GM23338 (cell line): ENCODE data around the gene ZNF148. TPM values are rescaled to one million over a fixed set of nuclear protein-coding genes. Genes with fewer than 3 reads are reported as not detected.
A peak's percentile ranks its signal among the peaks of the same experiment; 100 is the strongest.

Source experiments
- ATAC-seq: fragments of 200-7000 bp; cut with Tn5 transposase; 3 replicates; pipeline ENCODE4 v1.9.1; 2020
- DNase-seq: peaks from one replicate; pipeline ENCODE4 v3.0.0-alpha.2; 2015; ENCODE audit warnings: low spot score
- H2AFZ ChIP-seq: fragments of 200-600 bp; sonication (generic); 2 replicates; pipeline ENCODE4 v1.8.0; 2016; ENCODE audit warnings: antibody characterized with exemption, mild to moderate bottlenecking, moderate library complexity
- H3F3A ChIP-seq: fragments of 200-600 bp; sonication (generic); replicated peaks from 2 replicates; pipeline ENCODE4 v1.8.0; 2017; ENCODE audit warnings: antibody characterized with exemption, mixed run types, low read depth
- H3K27ac ChIP-seq: fragments of 200-600 bp; sonication (generic); 2 replicates; pipeline ENCODE4 v1.6.1; 2016; ENCODE audit warnings: low read depth
- H3K27me3 ChIP-seq: fragments of 200-600 bp; sonication (generic); 2 replicates; pipeline ENCODE4 v1.8.0; 2016; ENCODE audit warnings: mild to moderate bottlenecking, mixed run types, moderate library complexity; ENCODE audit not compliant: insufficient read depth
- H3K36me3 ChIP-seq: fragments of 200-600 bp; sonication (generic); 2 replicates; pipeline ENCODE4 v1.8.0; 2016; ENCODE audit warnings: mild to moderate bottlenecking; ENCODE audit not compliant: insufficient read depth
- H3K4me1 ChIP-seq: fragments of 200-600 bp; sonication (generic); 2 replicates; pipeline ENCODE4 v1.8.0; 2016; ENCODE audit warnings: mild to moderate bottlenecking, moderate library complexity; ENCODE audit not compliant: insufficient read depth
- H3K4me2 ChIP-seq: fragments of 200-600 bp; sonication (generic); 2 replicates; pipeline ENCODE4 v1.7.1; 2017; ENCODE audit warnings: mixed run types
- H3K4me3 ChIP-seq: fragments of 200-600 bp; sonication (generic); 2 replicates; pipeline ENCODE4 v1.6.1; 2016; ENCODE audit warnings: mixed run types
- H3K79me2 ChIP-seq: fragments of 200-600 bp; sonication (generic); replicated peaks from 2 replicates; pipeline ENCODE4 v1.8.0; 2017; ENCODE audit warnings: mild to moderate bottlenecking; ENCODE audit not compliant: insufficient read depth
- H3K9me2 ChIP-seq: fragments of 200-600 bp; sonication (generic); 2 replicates; pipeline ENCODE4 v1.8.0; 2017; ENCODE audit not compliant: insufficient read depth
- H4K20me1 ChIP-seq: fragments of 200-600 bp; sonication (generic); replicated peaks from 2 replicates; pipeline ENCODE4 v1.8.0; 2017; ENCODE audit warnings: mild to moderate bottlenecking; ENCODE audit not compliant: insufficient read depth
- H3K27ac Mint-ChIP-seq: 2 replicates; pipeline ENCODE4 v1.8.0; 2020; ENCODE audit warnings: inconsistent platforms, mild to moderate bottlenecking, moderate library complexity, mixed read lengths
- H3K27me3 Mint-ChIP-seq: 3 replicates; pipeline ENCODE4 v1.8.0; 2022; ENCODE audit warnings: low read depth, mild to moderate bottlenecking, moderate library complexity, mixed read lengths, inconsistent platforms; ENCODE audit not compliant: insufficient read depth, poor library complexity
- H3K36me3 Mint-ChIP-seq: 3 replicates; pipeline ENCODE4 v1.8.0; 2021; ENCODE audit warnings: low read depth, mild to moderate bottlenecking, inconsistent platforms, moderate library complexity, mixed read lengths
- H3K4me1 Mint-ChIP-seq: 3 replicates; pipeline ENCODE4 v1.8.0; 2020; ENCODE audit warnings: mild to moderate bottlenecking, inconsistent platforms, mixed read lengths
- H3K4me3 Mint-ChIP-seq: 3 replicates; pipeline ENCODE4 v1.8.0; 2021; ENCODE audit warnings: moderate library complexity, mild to moderate bottlenecking, inconsistent platforms, mixed read lengths
- H3K9me3 Mint-ChIP-seq: 3 replicates; pipeline ENCODE4 v1.8.0; 2020; ENCODE audit warnings: moderate library complexity, mild to moderate bottlenecking, inconsistent platforms, mixed read lengths
- CREB1 ChIP-seq: fragments of 250-450 bp; sonication (Bioruptor Pico); IDR thresholded peaks from 2 replicates; pipeline ENCODE4 v1.5.0; 2020; ENCODE audit warnings: low read depth, mild to moderate bottlenecking, moderate library complexity
- JUNB ChIP-seq: IDR thresholded peaks from one replicate; pipeline ENCODE4 v1.6.1; 2016; ENCODE audit warnings: antibody characterized with exemption; ENCODE audit not compliant: unreplicated experiment
- POLR2AphosphoS5 ChIP-seq: IDR thresholded peaks from 2 replicates; pipeline ENCODE4 v1.6.1; 2016; ENCODE audit warnings: antibody characterized with exemption, low read depth
- ZNF114 ChIP-seq: fragments of 250-450 bp; sonication (Bioruptor Pico); IDR thresholded peaks from 2 replicates; pipeline ENCODE4 v1.5.0; 2020; ENCODE audit warnings: mild to moderate bottlenecking, moderate library complexity
- ZNF331 ChIP-seq: fragments of 250-450 bp; sonication (Bioruptor Pico); IDR thresholded peaks from 2 replicates; pipeline ENCODE4 v1.5.0; 2020; ENCODE audit warnings: low read depth, mild to moderate bottlenecking, moderate library complexity
- ZNF462 ChIP-seq: fragments of 250-450 bp; sonication (Bioruptor Pico); IDR thresholded peaks from 2 replicates; pipeline ENCODE4 v1.5.0; 2020; ENCODE audit warnings: mild to moderate bottlenecking, moderate library complexity
- polyA plus RNA-seq: library from polyadenylated mRNA; unstranded; fragments of >200 nt; fragmentation: Nextera tagmentation; extraction: Ambion mirVana; gene quantifications from 2 replicates; pipeline ENCODE4 v1.2.1, GENCODE V29; 2016
- total RNA-seq: library from RNA; depleted of rRNA; stranded (reverse); fragments of >200 nt; shearing (Covaris generic); gene quantifications from 2 replicates; pipeline ENCODE4 v1.2.3, GENCODE V29; 2014
- TF ChIP-seq, protein P1 (sequence below): IDR thresholded peaks from one replicate; pipeline ENCODE4 v1.6.1; 2018; ENCODE audit warnings: antibody characterized with exemption; ENCODE audit not compliant: unreplicated experiment

ZNF148 gene
- total and polyA plus RNA-seq, 2 experiments from 2014 or later: 13.9 to 16.9 TPM

DNA sequence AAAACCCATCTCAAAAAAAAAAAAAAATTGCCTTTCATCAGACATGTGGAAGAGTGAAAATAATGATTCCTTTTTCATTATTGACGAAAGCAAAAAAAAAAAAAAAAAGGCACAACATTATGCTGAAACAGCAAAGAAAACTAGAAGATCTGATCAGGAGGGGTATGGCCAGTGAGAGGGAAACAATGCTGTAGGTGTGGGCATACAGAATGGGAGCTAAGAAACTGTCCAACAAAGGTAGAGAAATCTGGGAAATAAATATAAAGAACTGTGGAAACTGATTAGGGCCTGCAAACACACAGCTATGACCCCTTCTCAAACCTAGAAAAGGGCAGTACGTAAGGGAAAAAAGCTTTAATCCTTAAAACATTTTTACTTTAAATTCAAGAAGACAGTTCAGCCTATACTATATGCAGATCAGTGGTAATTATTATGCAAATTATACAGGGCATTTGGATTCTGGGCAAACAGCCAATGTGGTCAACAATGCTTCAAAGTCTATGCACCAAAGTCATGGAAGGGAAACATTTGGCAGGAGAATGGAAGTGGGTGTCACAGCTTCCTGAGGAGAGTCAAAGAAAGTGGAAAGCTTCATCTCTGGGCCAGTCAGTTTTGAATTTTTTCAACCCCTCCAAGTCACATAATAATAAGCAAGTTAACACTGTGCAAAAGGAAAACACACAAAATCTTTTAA, 94.3 kb downstream of the ZNF148 start (continued):
- no peak for TF ChIP-seq ZNF462
- TF ChIP-seq ZNF331: no peak

GRCh38 chr3:125278155-125278554, 97.0 kb downstream of the ZNF148 start:
- no peaks in the 10 kb centered on the region for H3K9me2 ChIP-seq
- no peak overlapping the region for H3K4me3 ChIP-seq
- no peaks in the 10 kb centered on the region for H3K79me2 ChIP-seq
- no peak overlapping the region; the same call in 1 of the 2 replicates for H3K27ac ChIP-seq
- H3K4me2 ChIP-seq: no peak overlapping the region
- H3K27me3 Mint-ChIP-seq: no peaks in the 10 kb centered on the region
- H3K4me3 Mint-ChIP-seq: no peak overlapping the region
- H3K36me3 Mint-ChIP-seq: peaks cover 4% of the 10 kb centered on the region; the same call in 2 of the 3 replicates
- H3K9me3 Mint-ChIP-seq: no peaks in the 10 kb centered on the region
- ATAC-seq (no peak; the same call in 2 of the 3 replicates), DNase-seq (peak; percentile 5)
- H2AFZ ChIP-seq: no peak overlapping the region
- H3K27me3 ChIP-seq: no peaks in the 10 kb centered on the region
- peaks cover 26% of the 10 kb centered on the region for H3K4me1 ChIP-seq
- H3F3A ChIP-seq: no peaks in the 10 kb centered on the region
- no peaks in the 10 kb centered on the region for H3K36me3 ChIP-seq
- no peak overlapping the region for H3K27ac Mint-ChIP-seq
- peaks cover 38% of the 10 kb centered on the region for H3K4me1 Mint-ChIP-seq
- no peaks in the 10 kb centered on the region for H4K20me1 ChIP-seq
- TF ChIP-seq CREB1 (CRISPR knock-in tag) (no peak), JUNB (no peak), ZNF331 (no peak), POLR2AphosphoS5 (no peak), ZNF114 (CRISPR knock-in tag) (no peak)
- TF ChIP-seq, protein P1, sequence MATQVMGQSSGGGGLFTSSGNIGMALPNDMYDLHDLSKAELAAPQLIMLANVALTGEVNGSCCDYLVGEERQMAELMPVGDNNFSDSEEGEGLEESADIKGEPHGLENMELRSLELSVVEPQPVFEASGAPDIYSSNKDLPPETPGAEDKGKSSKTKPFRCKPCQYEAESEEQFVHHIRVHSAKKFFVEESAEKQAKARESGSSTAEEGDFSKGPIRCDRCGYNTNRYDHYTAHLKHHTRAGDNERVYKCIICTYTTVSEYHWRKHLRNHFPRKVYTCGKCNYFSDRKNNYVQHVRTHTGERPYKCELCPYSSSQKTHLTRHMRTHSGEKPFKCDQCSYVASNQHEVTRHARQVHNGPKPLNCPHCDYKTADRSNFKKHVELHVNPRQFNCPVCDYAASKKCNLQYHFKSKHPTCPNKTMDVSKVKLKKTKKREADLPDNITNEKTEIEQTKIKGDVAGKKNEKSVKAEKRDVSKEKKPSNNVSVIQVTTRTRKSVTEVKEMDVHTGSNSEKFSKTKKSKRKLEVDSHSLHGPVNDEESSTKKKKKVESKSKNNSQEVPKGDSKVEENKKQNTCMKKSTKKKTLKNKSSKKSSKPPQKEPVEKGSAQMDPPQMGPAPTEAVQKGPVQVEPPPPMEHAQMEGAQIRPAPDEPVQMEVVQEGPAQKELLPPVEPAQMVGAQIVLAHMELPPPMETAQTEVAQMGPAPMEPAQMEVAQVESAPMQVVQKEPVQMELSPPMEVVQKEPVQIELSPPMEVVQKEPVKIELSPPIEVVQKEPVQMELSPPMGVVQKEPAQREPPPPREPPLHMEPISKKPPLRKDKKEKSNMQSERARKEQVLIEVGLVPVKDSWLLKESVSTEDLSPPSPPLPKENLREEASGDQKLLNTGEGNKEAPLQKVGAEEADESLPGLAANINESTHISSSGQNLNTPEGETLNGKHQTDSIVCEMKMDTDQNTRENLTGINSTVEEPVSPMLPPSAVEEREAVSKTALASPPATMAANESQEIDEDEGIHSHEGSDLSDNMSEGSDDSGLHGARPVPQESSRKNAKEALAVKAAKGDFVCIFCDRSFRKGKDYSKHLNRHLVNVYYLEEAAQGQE: no peak
